Panc1 (cell line): Measurements from ENCODE around the gene ACTN3. TPM values are rescaled to one million over a fixed set of nuclear protein-coding genes. Genes with fewer than 3 reads are reported as not detected.

ENCODE experiments used
- ATAC-seq: fragments of 200-7000 bp; cut with Tn5 transposase; 2 replicates; pipeline ENCODE4 v1.9.1; 2020; ENCODE audit warnings: mild to moderate bottlenecking, moderate library complexity
- BruUV-seq: library from RNA; stranded (reverse); fragments of 400-500 nt; replicated peaks from 2 replicates; lab custom pipeline; 2021; lab: Mats Ljungman, UMichigan
- CTCF ChIA-PET: fragments of 300-600 bp; sonication (Branson Sonifier 250); formaldehyde crosslinking; loops from one replicate; lab custom pipeline; 2022; ENCODE audit warnings: antibody characterized with exemption; lab: Charles Lee
- POLR2A ChIA-PET: fragments of 300-600 bp; sonication (Branson Sonifier 250); formaldehyde crosslinking; loops from one replicate; lab custom pipeline; 2022; ENCODE audit warnings: antibody characterized with exemption; lab: Charles Lee
- DNase-seq: peaks from one replicate; pipeline ENCODE4 v3.0.0-alpha.2; 2010; ENCODE audit warnings: low read depth, low spot score
- H3K27ac ChIP-seq: 2 replicates; pipeline ENCODE4 v1.5.1; 2011; ENCODE audit warnings: mild to moderate bottlenecking, low read length, inconsistent platforms
- H3K27me3 ChIP-seq: fragments of 200-500 bp; sonication (Bioruptor generic); 2 replicates; pipeline ENCODE4 v1.6.0; 2014; ENCODE audit warnings: low read length, inconsistent platforms; ENCODE audit not compliant: control insufficient read depth, insufficient read depth
- H3K36me3 ChIP-seq: fragments of 200-500 bp; sonication (Bioruptor generic); 2 replicates; pipeline ENCODE4 v1.5.1; 2014; ENCODE audit warnings: inconsistent platforms, mild to moderate bottlenecking, low read length, moderate library complexity; ENCODE audit not compliant: control insufficient read depth, insufficient read depth
- H3K4me1 ChIP-seq: 2 replicates; pipeline ENCODE4 v1.5.1; 2011; ENCODE audit warnings: inconsistent platforms, mild to moderate bottlenecking, low read length, moderate library complexity; ENCODE audit not compliant: control insufficient read depth, insufficient read depth
- H3K4me3 ChIP-seq, 2 experiments: 2 replicates each; pipeline ENCODE4 v1.5.1; 2011 to 2012; ENCODE audit warnings: low read depth in 2 of 2, low read length in 2 of 2, mild to moderate bottlenecking in 2 of 2, inconsistent platforms in 1 of 2, moderate library complexity in 1 of 2
- H3K9me3 ChIP-seq: fragments of 200-500 bp; sonication (Bioruptor generic); 2 replicates; pipeline ENCODE4 v1.5.1; 2014; ENCODE audit warnings: low read depth, mild to moderate bottlenecking, inconsistent platforms, low read length, moderate library complexity; ENCODE audit not compliant: control insufficient read depth, insufficient read depth
- CTCF ChIP-seq: fragments of 450-650 bp; IDR thresholded peaks from 2 replicates; pipeline ENCODE4 v1.5.1; 2017; ENCODE audit warnings: mild to moderate bottlenecking
- POLR2AphosphoS5 ChIP-seq: IDR thresholded peaks from 2 replicates; pipeline ENCODE4 v1.6.1; 2012; ENCODE audit warnings: mild to moderate bottlenecking, low read depth, low read length, moderate library complexity
- SIN3A ChIP-seq: IDR thresholded peaks from 2 replicates; pipeline ENCODE4 v1.6.1; 2012; ENCODE audit warnings: low read depth, mild to moderate bottlenecking, low read length, moderate library complexity, borderline replicate concordance; ENCODE audit not compliant: insufficient read depth
- TCF7L2 ChIP-seq: IDR thresholded peaks from 2 replicates; pipeline ENCODE4 v1.6.1; 2011; ENCODE audit warnings: mild to moderate bottlenecking, low read depth, low read length, inconsistent platforms
- in situ Hi-C: cut with HindIII; loops from 2 replicates; pipeline ENCODE4 v1.10.0; 2016; ENCODE audit warnings: low sequenced_read_pairs, low pct_unique_long_range_greater_than_20kb
- intact Hi-C: fragments of 100-400 bp; cut with micrococcal nuclease; formaldehyde crosslinking; loops from one replicate; pipeline ENCODE4 v1.10.0; 2022; ENCODE audit not compliant: unreplicated experiment
- total RNA-seq: library from RNA; stranded (reverse); gene quantifications from one replicate; pipeline ENCODE4 v1.2.1, GENCODE V29; 2021; ENCODE audit not compliant: unreplicated experiment
- TF ChIP-seq, protein P1 (sequence below), 2 experiments: IDR thresholded peaks; 2 replicates each; pipeline ENCODE4 v1.6.1; 2011 to 2012; ENCODE audit warnings: low read depth in 2 of 2, control low read depth in 1 of 2, low read length in 1 of 2, mild to moderate bottlenecking in 1 of 2, moderate library complexity in 1 of 2; ENCODE audit not compliant: insufficient read depth in 1 of 2

The ACTN3 gene
- total RNA-seq, 1 experiment from 2014 or later, result 0.13 TPM

DNA sequence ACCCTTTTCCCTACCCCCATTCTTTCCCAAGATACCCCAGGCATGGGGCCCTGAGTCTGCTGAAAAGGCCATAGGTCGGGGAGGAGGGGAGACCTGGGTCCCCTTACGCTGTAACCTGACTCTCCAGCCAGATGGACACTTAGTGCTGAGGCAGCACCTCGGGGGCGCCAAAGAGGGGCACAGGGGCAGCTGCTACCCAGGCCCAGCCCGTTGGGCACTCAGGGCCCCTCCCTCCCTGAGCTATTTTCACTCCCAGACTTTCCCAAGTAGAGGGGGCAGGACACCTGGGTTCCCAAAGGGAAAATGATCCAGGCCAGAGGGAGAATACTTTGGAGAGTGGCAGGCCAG is 933 bp downstream of the ACTN3 start:
- ChIA-PET POLR2A (no interaction called here), CTCF (interaction anchor here (0.6 kb wide), 1 partner anchor 71 kb away, joined by 5 read pairs; no protein-coding TSS in a partner anchor)
- no peaks in the 10 kb centered on the region for H3K36me3 ChIP-seq
- in situ Hi-C loops (no loop called here), intact Hi-C loops (no loop called here)
- no peak overlapping the region for H3K4me3 ChIP-seq
- H3K9me3 ChIP-seq, result no peaks in the 10 kb centered on the region
- peaks cover 9% of the 10 kb centered on the region for H3K4me1 ChIP-seq
- ATAC-seq (no peak), DNase-seq (no peak)
- BruUV-seq, result no TSS peak
- H3K27ac ChIP-seq, result no peak overlapping the region
- H3K27me3 ChIP-seq, result no peaks in the 10 kb centered on the region
- TF ChIP-seq, protein P1, sequence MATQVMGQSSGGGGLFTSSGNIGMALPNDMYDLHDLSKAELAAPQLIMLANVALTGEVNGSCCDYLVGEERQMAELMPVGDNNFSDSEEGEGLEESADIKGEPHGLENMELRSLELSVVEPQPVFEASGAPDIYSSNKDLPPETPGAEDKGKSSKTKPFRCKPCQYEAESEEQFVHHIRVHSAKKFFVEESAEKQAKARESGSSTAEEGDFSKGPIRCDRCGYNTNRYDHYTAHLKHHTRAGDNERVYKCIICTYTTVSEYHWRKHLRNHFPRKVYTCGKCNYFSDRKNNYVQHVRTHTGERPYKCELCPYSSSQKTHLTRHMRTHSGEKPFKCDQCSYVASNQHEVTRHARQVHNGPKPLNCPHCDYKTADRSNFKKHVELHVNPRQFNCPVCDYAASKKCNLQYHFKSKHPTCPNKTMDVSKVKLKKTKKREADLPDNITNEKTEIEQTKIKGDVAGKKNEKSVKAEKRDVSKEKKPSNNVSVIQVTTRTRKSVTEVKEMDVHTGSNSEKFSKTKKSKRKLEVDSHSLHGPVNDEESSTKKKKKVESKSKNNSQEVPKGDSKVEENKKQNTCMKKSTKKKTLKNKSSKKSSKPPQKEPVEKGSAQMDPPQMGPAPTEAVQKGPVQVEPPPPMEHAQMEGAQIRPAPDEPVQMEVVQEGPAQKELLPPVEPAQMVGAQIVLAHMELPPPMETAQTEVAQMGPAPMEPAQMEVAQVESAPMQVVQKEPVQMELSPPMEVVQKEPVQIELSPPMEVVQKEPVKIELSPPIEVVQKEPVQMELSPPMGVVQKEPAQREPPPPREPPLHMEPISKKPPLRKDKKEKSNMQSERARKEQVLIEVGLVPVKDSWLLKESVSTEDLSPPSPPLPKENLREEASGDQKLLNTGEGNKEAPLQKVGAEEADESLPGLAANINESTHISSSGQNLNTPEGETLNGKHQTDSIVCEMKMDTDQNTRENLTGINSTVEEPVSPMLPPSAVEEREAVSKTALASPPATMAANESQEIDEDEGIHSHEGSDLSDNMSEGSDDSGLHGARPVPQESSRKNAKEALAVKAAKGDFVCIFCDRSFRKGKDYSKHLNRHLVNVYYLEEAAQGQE (IDR thresholded peaks at IDR 0.05; ENCODE audit: insufficient read depth in 1 of 2, low read depth in 2 of 2, low read length in 1 of 2), result no peak
- TF ChIP-seq POLR2AphosphoS5 (no peak), CTCF (no peak), SIN3A (no peak), TCF7L2 (no peak)

DNA sequence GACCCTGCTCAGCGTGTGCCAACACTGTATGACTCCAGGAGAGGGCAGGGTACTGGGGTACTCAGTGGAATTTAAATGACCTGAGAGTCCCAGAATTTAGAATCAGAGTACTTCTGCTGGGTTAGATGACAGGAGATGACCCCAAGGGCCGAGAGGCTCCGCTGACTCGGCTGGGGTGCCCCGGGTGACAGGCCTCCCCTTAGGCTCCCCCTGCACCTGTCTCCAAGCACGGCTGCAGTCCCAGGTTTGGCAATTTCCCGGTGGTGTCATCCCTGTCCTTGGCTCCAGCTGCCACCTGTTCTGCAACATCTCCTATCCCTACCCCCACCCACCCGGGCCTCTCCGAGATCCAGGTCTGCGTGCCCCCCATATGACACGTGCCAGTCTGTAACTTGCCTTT is 1.3 kb downstream of the ACTN3 start:
- Histone ChIP-seq H3K9me3 (no peaks in the 10 kb centered on the region), H3K4me3 (no peak overlapping the region), H3K4me1 (peaks cover 9% of the 10 kb centered on the region), H3K27ac (no peak overlapping the region), H3K36me3 (no peaks in the 10 kb centered on the region), H3K27me3 (no peaks in the 10 kb centered on the region)
- in situ Hi-C loops (no loop called here), intact Hi-C loops (no loop called here)
- ATAC-seq (no peak), DNase-seq (no peak)
- ChIA-PET CTCF (no interaction called here), POLR2A (no interaction called here)
- no peak for TF ChIP-seq CTCF
- TF ChIP-seq SIN3A, result no peak
- no peak for TF ChIP-seq TCF7L2
- no peak for TF ChIP-seq POLR2AphosphoS5
- TF ChIP-seq, protein P1 (IDR thresholded peaks at IDR 0.05; ENCODE audit: insufficient read depth in 1 of 2, low read depth in 2 of 2, low read length in 1 of 2), result no peak
- no TSS peak for BruUV-seq
